Measurements from ENCODE around the gene NT5M.

NT5M gene

DNA sequence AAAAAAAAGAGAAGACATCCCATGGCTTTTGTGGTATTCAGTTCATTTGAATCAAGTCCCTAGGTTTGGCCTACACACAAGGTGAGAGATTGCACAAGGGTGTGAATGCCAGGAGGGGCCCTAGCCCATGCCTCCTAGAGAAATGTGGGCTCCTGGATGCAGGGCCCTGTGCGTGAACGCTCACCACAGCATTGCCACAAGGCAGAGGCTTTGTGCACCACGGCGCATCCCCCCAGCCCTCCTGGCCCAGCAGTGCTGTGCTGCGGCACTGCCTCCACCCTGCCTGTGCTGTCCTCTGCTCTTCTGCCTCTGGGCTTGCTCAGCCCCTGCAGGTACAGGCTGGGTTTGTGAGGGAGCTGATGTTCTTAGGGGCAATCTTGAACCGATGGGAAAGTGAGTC, 92.7 kb downstream of the NT5M start:
- no peak for DNase-seq

Measured in activated effector memory CD4-positive, alpha-beta T cell treated with anti-CD3 and anti-CD28 coated beads, Interleukin-2, amount 50 U/mL, for 16 hours (primary cell).